Upper lobe of left lung (tissue), 4 donors: ENCODE measurements around the gene XPNPEP2.

Source experiments
- CTCF ChIP-seq, 6 experiments: fragments of 450-650 bp in 4 of 6; fragments of 200-600 bp in 2 of 6; sonication (generic) in 2 of 6; IDR thresholded peaks; one replicate each; pipeline ENCODE4 v1.5.1; 2016 to 2019; ENCODE audit warnings: antibody characterized with exemption in 6 of 6
- EP300 ChIP-seq, 4 donors: sonication (generic); formaldehyde crosslinking; IDR thresholded peaks; one replicate each; pipeline ENCODE4 v1.5.1; 2017; ENCODE audit warnings: antibody characterized with exemption in 4 of 4, control low read depth in 2 of 4
- POLR2A ChIP-seq, 4 donors: fragments of 450-650 bp; IDR thresholded peaks; one replicate each; pipeline ENCODE4 v1.5.1; 2016 to 2017; ENCODE audit warnings: antibody characterized with exemption in 4 of 4, mild to moderate bottlenecking in 2 of 4
- POLR2AphosphoS5 ChIP-seq, 2 donors: sonication (generic); formaldehyde crosslinking; IDR thresholded peaks; one replicate each; pipeline ENCODE4 v1.5.1; 2017; ENCODE audit warnings: antibody characterized with exemption in 2 of 2

GRCh38 chrX:129697204-129697829, 41.5 kb upstream of the XPNPEP2 start:
- TF ChIP-seq CTCF (IDR thresholded peaks at IDR 0.05) (no peak), POLR2A (IDR thresholded peaks at IDR 0.05) (no peak), EP300 (IDR thresholded peaks at IDR 0.05) (no peak), POLR2AphosphoS5 (IDR thresholded peaks at IDR 0.05) (no peak)
